ENCODE results near the gene C6orf89. TPM values are rescaled to one million over a fixed set of nuclear protein-coding genes. Genes with fewer than 3 reads are reported as not detected.

C6orf89 gene
- total RNA-seq, 1 experiment from 2014 or later: 13.2 TPM

- ChIA-PET POLR2A (no interaction called here), CTCF (interaction anchor here (1.3 kb wide), 1 partner anchor 12 kb away, joined by 4 read pairs; no protein-coding TSS in a partner anchor)
- Mint-ChIP-seq H3K9me3 (no peaks in the 10 kb centered on the region), H3K27me3 (ENCODE audit: low read depth) (no peaks in the 10 kb centered on the region), H3K27ac (0 out of 2 replicates have a peak overlapping the region, but pooled peaks have one; percentile 20), H3K4me1 (peaks cover 4% of the 10 kb centered on the region), H3K4me3 (no peak overlapping the region), H3K36me3 (no peaks in the 10 kb centered on the region)
- ATAC-seq (no peak), DNase-seq (ENCODE audit: low spot score) (no peak)
- no peak for TF ChIP-seq HMGXB4 (CRISPR knock-in tag; IDR thresholded peaks at IDR 0.05)
- TF ChIP-seq ZBTB21 (CRISPR knock-in tag; IDR thresholded peaks at IDR 0.05; ENCODE audit: borderline replicate concordance): no peak
- no peak for TF ChIP-seq OVOL2 (CRISPR knock-in tag; IDR thresholded peaks at IDR 0.05; ENCODE audit: borderline replicate concordance)
- TF ChIP-seq ZNF281 (CRISPR knock-in tag; IDR thresholded peaks at IDR 0.05): no peak
- no peak for TF ChIP-seq EMX1 (CRISPR knock-in tag; IDR thresholded peaks at IDR 0.05)
- TF ChIP-seq TCF7 (CRISPR knock-in tag; IDR thresholded peaks at IDR 0.05; ENCODE audit: low read depth): no peak
- no peak for TF ChIP-seq FOXP1 (CRISPR knock-in tag; IDR thresholded peaks at IDR 0.05; ENCODE audit: borderline replicate concordance)
- TF ChIP-seq NFYB (CRISPR knock-in tag; conservative IDR thresholded peaks at IDR 0.05; ENCODE audit: low read depth): no peak
- TF ChIP-seq ZNF263 (CRISPR knock-in tag; IDR thresholded peaks at IDR 0.05; ENCODE audit: low read depth): no peak
- TF ChIP-seq IRF2 (CRISPR knock-in tag; IDR thresholded peaks at IDR 0.05; ENCODE audit: borderline replicate concordance, low read depth): no peak
- TF ChIP-seq TEAD4 (CRISPR knock-in tag; IDR thresholded peaks at IDR 0.05): no peak
Observed at GRCh38 chr6:36925809-36926208, 40.1 kb downstream of the C6orf89 start.

- TF ChIP-seq ZNF671 (CRISPR knock-in tag; IDR thresholded peaks at IDR 0.05) (no peak), FOXP4 (CRISPR knock-in tag; IDR thresholded peaks at IDR 0.05) (no peak), ATF6 (CRISPR knock-in tag; IDR thresholded peaks at IDR 0.05) (no peak)
- ATAC-seq: no peak
- no peaks in the 10 kb centered on the region for H3K36me3 Mint-ChIP-seq
- H3K27me3 Mint-ChIP-seq (ENCODE audit: low read depth): no peaks in the 10 kb centered on the region
- POLR2A ChIA-PET: no interaction called here
- CTCF ChIA-PET: interaction anchor here (1.0 to 2.0 kb wide), 4 partner anchors 8 to 161 kb away, joined by 4 to 6 read pairs (median 4); no protein-coding TSS in a partner anchor
- H3K9me3 Mint-ChIP-seq: no peaks in the 10 kb centered on the region
- DNase-seq (ENCODE audit: low spot score): no peak
- peaks cover 4% of the 10 kb centered on the region for H3K4me1 Mint-ChIP-seq
- H3K4me3 Mint-ChIP-seq: no peak overlapping the region
- H3K27ac Mint-ChIP-seq: no peak overlapping the region
Observed at GRCh38 chr6:36926708-36927513, 41.2 kb downstream of the C6orf89 start.

Data from WTC11 (cell line).